Fibroblast of skin of left biceps (primary cell): Measurements from ENCODE around the gene DNAH8.

Experiments used
- DNase-seq, 2 experiments: peaks; one replicate each; pipeline ENCODE4 v3.0.0-alpha.2; 2013; ENCODE audit warnings: low read depth in 2 of 2

Gene DNAH8

DNA sequence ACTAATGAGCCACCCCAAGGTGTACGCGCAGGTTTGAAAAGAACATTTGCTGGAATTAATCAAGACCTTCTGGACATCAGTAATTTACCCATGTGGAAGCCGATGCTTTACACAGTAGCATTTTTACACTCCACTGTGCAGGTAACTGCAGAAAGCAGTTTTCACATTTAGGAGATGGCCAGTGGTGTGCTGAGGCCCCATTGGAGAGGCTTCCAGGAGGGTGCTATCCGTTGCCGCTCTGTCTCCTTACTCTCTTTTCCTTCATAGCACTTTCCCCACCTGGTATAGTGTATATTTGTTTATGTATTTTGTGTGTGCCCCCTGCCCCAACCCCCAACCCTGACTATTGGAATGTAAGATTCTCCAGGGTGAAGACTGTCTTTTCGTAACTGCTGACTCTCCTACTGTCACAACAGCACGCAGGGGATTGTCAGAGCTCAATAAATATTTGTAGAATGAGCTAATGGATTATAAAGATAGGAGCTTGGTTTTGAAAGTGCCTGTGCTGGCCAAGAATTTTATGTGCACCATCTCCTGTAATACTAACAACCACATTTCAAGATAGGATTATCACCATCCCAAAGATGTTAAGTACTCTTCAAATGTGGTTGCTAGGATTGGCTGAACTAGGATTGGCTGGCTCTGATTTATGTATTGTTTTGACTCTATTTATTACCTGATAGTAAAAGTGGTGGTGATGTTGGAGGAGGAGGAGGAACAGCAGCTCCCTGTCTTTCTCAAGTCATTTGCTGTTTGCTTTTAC is 259.5 kb downstream of the DNAH8 start:
- no peak for DNase-seq

DNA sequence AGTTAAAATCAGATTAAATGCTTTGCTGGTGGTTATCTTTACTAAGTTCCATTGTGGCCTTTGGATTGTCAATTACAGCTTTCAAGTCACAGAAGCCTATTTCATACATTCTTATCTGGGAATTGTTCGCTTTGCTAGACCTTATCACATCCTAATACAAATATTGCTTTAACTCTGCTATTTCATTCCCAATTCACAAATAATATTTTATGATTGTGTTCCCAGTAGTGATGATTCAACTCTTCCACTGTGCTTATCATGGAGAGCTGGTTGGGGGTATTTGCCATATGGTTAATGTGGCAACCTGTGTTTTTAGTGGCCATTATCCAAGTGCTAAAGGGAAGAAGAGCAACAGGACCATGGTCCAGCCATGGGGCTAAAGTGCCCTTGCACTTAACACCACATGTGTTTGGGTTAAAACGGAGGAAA is 260.5 kb downstream of the DNAH8 start:
- DNase-seq, result no peak

DNA sequence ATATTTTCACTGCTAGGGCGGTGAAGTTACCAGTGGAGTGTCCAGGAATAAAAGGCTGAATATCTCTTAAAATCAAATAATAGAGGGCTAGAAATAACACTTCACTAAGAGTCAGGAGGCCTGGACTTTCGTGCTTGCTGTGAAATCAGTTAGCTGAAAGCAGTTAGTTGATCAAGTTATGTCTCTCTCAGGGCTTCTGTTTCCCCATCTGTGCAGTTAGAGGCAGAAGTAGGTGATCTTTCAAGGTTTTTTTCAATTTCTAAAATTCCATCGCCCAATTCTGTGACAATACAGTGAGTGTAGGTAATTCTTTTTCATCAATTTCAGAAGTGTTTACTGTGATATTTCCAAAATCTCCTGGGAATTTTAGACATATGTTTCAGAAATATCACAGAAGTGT is 260.9 kb downstream of the DNAH8 start:
- no peak for DNase-seq

DNA sequence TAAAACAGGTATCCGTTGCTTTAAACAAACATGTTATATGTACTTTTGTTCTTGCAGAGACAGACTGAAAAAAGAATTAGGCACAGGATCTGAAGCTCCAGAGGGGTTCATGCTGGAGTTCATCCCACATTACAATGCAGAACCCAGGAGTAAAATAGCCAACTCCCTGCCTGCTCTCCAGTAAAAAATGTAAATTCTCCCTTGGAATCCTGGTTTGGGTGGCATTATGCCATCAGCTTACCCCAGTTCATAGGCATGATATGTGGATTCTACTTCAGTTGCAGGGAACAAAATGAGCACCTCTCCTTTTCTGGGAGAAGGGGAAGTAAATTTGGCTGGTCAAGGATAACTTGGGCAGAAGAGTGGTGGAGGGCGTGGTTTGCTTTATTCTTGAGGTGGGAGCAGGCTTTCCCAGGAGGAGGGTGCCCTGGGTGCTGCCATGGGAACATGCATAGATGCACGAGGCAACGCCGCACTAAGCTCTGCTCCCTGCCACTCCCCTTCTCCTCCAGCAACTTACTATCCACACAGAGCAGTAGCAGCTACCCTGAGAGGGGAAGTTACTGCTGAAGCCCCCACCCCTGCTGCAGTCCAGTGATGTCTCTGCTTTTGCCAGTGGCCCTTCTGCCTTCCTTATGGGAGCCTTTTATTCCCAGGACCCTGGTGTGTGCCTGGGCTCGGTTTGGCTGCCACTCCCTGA is 261.8 kb downstream of the DNAH8 start:
- no peak for DNase-seq

DNA sequence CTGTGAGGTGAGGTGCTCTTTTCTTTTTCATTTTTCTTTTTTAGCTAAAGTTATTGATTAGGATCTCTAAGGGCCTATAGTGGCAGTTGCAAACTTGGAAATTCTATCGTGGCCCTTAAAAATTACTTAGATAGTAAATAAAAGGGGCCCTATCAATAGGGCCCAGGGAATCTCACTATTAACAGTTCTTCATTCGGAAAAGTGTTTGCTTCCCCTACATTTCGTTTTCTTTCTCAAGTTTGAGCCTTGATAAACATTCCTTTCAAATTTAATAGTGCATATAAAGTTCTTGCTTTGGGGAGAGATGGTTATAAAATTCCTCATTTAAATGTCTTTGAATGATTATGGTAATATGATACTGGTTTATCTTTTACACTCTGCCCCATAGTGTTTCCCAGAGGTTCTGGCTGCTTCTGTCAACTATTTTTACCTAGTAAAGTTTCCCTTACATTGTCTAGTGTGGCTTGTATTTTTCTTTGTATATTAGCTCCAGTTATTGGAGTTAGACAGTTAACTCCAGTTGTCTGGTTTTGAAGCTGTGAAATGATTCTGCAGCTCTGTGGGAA is 263.1 kb downstream of the DNAH8 start:
- DNase-seq, result no peak

DNA sequence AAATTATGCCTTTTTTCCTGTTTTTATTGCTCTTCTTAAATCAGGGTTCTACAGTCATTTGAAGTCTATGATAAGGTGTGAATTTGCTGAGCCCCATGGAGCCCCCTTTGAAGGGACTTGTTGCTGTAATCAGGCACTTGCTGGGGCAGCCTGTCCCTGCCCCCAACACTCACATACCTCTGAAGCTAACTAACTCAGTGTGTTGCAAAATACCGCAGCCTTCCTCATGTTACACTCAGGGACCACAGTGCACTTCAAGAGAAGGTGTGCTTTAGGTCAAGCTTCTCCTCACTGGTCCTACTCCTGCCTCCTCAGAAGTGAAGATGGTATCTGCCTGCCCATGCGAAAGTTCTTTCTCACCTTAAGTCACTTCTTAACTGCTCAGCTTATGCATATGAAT is 267.4 kb downstream of the DNAH8 start:
- DNase-seq, result no peak

DNA sequence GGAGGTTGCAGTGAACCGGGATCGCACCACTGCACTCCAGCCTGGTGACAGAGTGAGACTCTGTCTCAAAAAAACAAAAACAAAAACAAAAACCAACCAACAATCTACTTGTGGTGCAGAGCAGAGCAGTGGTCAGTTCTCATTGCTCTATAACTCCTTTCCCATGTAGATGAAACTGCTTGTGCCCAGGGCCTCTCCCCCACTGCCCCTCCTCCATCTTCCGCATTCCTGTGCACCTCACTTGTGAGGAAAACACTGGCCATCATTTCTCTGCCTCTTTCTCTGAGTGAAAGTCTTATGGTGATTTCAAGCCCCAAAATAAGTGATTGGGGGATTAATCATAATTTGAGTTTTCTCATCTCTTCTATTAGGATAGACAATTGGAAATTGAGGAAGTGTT is 269.6 kb downstream of the DNAH8 start:
- DNase-seq, result no peak

DNA sequence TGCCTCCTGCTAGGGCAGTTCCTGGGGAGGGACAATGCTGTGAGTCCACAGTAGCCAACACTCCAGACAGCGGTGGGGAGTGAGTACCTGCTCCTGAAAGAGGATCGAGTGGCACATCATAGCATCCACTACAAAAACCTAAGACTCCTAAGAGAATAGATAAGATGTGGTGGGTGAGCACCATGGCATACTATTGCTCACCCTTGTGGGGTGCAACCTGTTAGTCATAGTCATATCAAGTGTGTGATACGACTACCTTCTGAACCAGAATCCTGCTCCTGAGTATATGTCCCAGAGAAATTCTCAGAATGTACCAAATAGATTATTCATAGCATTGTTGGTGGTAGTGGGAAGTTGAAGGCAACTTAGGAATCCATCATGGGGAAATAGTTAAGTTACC is 270.7 kb downstream of the DNAH8 start:
- no peak for DNase-seq

DNA sequence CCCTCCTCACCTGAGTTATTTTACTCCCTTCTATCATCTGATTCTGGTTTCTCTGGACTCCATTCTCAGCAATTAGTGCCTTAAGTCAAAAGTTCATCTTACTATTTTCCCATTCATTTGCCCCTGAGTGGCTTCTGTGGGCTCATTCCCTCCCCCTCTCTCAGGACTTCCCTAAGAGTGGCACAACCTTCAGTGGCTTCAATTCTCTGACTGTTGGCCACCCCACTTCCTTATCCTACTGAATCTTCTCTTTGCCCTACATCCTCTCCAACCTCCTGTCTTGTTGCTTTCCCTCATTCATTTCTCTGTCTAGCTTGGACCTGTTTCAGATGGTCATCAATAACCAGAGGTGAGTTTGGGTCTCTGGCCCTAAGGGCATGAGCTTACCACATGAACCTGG is 272.4 kb downstream of the DNAH8 start:
- no peak for DNase-seq

DNA sequence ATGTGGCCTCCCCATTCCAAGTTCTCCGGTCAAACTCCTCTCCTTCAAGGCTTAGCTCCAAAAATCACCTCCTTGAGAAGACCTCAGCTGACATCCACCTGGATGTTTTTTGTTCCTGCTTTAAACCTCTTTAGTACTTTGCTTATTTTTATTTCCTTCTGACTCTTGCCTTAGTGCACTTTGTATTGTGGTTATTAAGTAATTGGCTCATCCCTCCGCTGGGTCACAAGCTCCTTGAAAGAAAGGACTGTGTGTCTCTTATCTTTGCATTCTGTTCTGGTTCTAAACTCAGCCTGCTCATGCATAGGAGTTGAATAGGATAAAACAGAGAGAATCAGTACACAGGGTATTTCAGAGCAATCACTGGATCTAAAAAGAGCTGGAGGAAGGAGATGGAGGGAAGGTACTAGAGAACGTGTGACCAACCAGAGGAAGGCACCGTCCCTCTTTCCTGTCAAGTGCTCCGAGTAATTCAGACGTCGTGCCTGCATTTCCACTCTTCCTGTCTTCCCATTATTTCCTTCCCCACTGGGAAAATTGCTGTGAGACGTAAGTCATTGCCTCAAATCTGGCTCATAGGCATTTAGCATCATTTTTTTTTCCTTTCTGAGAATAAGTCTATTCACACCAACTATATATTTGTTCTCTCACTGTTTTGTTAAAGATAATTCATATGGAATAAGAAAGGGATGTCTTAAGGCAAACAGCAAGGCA is 273.8 kb downstream of the DNAH8 start:
- no peak for DNase-seq

DNA sequence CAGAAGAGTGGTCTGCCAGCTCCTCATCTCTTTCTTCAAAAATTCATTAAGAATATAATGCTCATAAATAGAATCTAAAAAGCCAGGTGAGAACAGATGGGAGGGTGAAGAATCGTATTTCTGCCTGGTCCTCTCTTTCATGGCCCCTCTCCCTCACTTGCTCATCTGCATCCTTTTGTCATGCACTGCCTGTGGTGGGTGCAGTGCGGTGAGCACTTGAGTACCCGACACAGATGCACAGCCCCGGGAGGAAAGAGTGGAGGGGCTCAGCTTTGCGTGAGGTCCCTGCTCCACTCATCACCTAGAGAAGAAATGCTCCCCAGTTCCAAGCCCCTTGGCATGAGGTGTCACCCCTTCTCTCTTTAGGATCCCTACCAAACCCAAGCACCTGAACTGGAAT is 275.4 kb downstream of the DNAH8 start:
- no peak for DNase-seq

DNA sequence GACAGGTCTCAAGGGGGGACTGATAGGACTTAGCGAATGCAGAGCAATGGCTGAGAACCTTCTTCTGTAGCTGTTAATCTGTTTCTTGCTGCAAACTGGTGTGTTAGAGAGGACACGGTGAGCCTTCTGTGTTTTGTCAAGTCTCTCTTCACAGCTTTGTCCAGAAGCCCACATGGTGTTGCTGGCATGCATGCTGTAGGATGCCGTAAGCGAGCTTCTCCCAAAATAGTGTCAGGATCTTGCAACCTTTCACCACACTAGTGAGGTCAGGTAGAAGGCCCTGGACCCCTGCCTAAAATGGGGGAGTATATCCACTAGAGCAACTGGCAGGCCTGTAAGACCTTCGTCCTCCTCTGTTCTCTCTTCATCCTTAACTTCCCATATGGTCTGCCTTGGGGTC is 281.6 kb downstream of the DNAH8 start:
- DNase-seq, result no peak

DNA sequence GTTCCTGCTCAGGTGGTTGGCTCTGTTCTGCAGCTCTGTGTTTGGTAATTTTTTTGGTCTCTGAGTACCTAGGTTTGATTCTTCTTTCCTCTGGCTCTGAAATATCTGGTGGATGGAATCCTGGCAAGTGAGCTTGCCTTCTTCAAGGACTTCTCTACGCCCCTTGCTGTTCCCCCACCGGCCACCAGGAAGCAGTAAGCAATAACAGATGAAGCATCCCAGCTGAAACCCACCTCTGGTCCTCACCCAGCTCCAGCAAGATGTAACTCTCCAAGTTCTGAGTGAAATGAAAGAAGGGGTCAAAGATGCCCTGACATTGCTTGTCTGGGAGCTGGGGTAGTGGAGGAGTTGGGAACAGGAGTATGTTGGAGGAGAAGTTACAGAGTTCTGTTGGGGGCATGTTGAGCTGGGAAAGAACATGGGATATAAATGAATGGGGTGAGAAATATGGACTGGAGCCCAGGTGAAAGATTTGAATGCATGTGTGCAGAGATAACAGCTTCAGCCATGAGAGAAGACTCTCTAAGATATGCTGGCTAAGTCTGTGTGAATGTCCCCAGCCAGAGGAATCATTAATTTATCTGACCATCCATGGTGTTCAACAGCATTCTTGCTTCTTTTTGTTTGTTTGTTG is 282.1 kb downstream of the DNAH8 start:
- DNase-seq, result no peak

DNA sequence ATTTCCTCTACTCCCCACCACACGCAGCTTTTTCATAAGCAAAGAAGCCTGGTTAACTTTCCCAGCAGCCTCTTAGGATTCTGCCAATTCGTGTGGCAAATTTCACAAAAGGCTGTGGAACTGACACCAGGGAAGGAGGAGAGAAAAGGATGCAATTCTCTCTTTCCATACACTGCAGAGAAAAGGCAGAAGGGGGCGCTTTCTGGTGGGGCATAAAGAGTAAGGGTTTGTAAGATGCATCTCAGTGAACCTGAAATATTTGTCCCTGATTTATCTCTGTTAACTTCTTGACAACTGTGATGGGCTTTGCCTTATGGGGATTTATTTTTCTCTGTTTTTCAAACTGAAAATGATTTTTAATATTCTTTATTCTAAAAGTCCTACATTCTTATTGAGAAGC is 288.0 kb downstream of the DNAH8 start:
- DNase-seq, result no peak

DNA sequence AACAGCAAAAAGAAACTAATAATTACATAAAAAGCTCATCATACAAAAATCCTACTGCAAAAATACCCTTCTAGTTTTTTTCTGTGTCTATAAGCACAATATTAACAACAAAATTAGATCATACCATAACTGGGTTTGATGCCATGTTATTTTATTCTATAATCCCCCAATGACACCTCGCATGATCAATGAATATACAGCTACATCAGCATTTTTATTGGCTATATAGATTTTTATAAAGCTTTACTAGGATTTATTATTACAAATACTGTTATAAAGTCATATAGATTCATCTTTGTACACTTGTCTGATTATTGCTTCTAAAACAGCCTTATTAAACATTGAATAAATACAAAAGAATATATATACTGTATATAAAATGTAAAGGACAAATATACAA is 288.4 kb downstream of the DNAH8 start:
- DNase-seq, result no peak

DNA sequence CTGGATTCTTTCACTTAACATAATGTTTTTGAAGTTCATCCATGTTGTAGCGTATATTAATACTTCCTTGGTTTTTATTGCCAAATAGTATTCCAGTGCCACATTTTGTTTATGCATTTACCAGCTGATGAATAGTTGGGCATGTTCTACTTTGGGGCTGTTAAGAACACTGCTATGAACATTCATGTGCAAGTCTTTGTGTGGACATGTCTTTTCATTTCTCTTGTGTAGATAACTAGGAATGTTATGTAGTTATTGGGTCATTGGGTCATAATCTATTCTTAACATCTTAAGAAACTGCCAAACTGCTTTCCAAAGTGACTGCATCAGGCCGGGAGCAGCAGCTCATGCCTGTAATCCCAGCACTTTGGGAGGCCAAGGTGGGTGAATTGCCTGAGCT is 289.7 kb downstream of the DNAH8 start:
- DNase-seq, result no peak

DNA sequence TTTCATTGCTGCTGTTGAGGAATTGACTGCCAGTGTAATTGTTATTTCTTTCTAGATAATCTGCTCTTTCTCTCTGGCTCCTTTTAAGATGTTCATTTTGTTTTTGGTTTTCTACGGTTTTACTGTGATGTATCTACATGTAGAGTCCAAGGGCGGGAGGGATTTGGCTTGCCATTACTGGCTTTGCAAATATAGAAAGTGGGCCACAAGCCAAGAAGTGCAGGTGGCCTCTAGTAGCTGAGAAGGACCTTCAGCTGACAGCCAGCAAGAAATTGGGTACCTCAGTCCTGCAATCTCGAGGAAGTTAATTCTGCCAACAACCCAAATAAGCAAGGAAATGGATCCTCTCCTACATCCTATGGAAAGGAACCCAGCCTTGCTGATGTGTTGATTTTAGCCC is 290.7 kb downstream of the DNAH8 start:
- DNase-seq, result no peak

DNA sequence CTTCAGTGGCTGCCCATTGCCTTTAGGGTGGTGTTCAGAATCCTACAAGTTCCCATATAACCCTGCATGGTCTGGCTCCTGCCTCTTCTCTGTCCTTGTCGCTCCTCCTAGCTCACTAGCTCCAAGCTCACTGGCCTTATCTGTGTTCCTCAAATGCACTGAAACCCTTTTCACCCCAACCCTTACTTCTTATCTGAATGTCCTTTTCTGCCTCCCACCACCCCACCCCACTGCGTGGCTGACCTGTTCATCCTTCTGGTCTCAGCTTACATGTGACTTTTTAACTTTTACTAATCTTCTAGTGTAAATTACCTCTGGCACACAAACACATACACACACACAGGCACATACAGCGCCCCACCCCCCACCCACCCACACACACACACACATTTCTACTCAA is 292.5 kb downstream of the DNAH8 start:
- no peak for DNase-seq

DNA sequence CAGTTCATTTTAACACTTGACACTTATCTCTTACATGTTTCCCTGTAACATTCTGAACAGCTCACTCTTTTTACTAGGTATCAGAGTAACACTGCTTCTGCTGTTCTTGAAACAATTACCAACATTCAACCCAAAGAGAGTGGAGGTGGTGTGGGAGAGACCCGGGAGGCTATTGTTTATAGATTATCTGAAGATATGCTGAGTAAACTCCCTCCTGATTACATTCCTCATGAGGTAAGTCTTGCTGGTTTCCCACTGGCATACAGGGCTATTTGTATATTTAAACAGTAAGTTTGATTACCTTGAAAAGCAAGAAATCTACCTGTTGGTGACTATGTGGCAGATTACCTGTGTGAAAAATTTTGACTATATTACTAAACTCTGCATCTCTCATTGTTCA is 293.6 kb downstream of the DNAH8 start:
- DNase-seq, result no peak

DNA sequence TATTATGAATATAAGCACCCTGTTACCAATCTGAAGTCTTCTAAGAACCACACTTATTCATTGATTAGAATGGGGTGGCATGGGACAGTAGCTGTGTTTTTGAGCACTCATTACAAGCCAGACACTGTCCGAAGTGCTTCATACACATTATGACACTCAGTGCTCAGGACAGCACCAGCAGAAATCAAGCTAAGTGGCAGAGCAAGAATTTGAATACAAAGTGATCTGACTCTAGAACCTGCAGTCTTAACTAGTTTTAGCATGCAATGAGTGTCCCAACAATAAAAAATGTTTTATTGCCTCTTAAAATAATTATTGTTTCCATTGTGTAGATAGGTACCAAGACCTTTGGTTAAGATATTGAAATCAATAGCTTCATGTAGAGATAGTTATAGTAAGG is 294.4 kb downstream of the DNAH8 start:
- DNase-seq, result no peak

DNA sequence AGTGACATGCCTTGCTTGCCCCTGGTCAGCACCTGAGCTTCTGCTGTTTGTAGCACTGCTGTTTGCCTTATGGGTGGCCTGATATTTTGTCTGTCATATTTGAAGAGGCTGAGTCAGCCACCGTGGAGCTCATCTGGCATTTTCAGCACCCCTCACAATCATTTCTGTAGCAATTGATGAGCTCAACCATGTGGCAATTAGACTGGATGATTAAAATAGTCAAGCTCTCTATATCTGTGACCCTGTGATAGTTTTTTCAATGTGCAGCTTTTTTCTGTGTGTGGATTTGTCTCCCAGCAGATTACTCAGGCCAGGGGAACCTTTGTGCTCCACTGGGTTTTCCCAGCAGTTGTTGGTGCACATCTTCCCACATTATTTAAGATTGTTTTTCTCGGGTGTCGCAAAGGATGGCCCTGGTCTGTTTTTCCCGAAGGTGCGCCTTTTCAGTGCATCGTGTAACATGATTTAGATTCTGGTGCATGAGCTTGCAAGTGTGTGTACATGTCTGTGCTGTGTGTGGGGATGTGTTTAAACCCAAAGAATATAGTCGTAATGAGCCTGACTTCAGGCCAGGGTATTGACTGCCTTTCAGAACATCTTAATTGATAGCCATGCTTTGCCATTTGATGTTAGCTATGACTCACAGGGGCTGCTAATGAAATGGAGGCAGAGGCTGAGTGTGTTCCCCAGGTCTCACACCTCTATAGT is 301.9 kb downstream of the DNAH8 start:
- no peak for DNase-seq

DNA sequence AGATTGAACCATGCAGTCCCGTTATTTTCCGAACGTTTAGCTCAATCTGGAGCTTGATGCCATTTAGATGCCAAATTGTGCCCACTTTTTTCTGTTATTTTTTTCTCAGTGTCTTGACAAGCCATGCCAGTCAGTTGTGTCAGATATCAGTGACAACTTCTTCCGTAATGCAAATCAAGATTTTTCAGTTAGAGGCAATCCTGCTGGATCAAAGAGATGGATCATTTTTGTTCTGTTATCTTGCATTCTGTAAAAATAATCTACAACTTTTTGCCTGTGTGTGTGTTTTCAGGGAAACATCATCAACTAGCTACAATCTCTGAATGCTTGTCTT is 302.4 kb downstream of the DNAH8 start:
- DNase-seq, result no peak
